Parathyroid adenoma (tissue), 2 donors: ENCODE data around the gene ATE1.

Experiments used
- H2AFZ ChIP-seq: fragments of 300-600 bp; sonication (generic); one replicate; pipeline ENCODE4 v1.7.0; 2017; ENCODE audit warnings: antibody characterized with exemption, mild to moderate bottlenecking
- H3K27ac ChIP-seq: fragments of 300-600 bp; sonication (generic); one replicate; pipeline ENCODE4 v1.7.0; 2017
- H3K27me3 ChIP-seq: fragments of 300-600 bp; sonication (generic); one replicate; pipeline ENCODE4 v1.7.0; 2017; ENCODE audit warnings: low read length; ENCODE audit not compliant: control insufficient read depth, insufficient read depth
- H3K36me3 ChIP-seq: fragments of 300-600 bp; sonication (generic); one replicate; pipeline ENCODE4 v1.7.0; 2017; ENCODE audit warnings: low read length; ENCODE audit not compliant: control insufficient read depth, insufficient read depth
- H3K4me1 ChIP-seq: fragments of 300-600 bp; sonication (generic); one replicate; pipeline ENCODE4 v1.7.0; 2017; ENCODE audit warnings: control low read depth
- H3K4me2 ChIP-seq: fragments of 300-600 bp; sonication (generic); one replicate; pipeline ENCODE4 v1.7.0; 2017; ENCODE audit warnings: low read length
- H3K4me3 ChIP-seq: fragments of 300-600 bp; sonication (generic); one replicate; pipeline ENCODE4 v1.7.0; 2017; ENCODE audit warnings: low read depth, low read length
- H3K79me2 ChIP-seq: fragments of 300-600 bp; sonication (generic); one replicate; pipeline ENCODE4 v1.7.0; 2017; ENCODE audit warnings: control low read depth
- H3K9ac ChIP-seq: fragments of 300-600 bp; sonication (generic); one replicate; pipeline ENCODE4 v1.7.0; 2017; ENCODE audit warnings: mild to moderate bottlenecking
- H3K9me3 ChIP-seq: fragments of 300-600 bp; sonication (generic); one replicate; pipeline ENCODE4 v1.7.0; 2017; ENCODE audit warnings: low read length; ENCODE audit not compliant: control insufficient read depth
- CTCF ChIP-seq: fragments of 300-600 bp; sonication (generic); IDR thresholded peaks from one replicate; pipeline ENCODE4 v1.7.0; 2017; ENCODE audit warnings: antibody characterized with exemption, mild to moderate bottlenecking
- donor health status: primary hyperparathyroidism.

The ATE1 gene

GRCh38 chr10:121792198-121792597 is 135.6 kb downstream of the ATE1 start:
- no peaks in the 10 kb centered on the region for H3K27me3 ChIP-seq
- no peaks in the 10 kb centered on the region for H3K4me1 ChIP-seq
- H3K4me3 ChIP-seq: no peak overlapping the region
- no peak overlapping the region for H3K27ac ChIP-seq
- no peaks in the 10 kb centered on the region for H3K9me3 ChIP-seq
- TF ChIP-seq CTCF: no peak
- H3K9ac ChIP-seq: no peak overlapping the region
- no peak overlapping the region for H2AFZ ChIP-seq
- H3K4me2 ChIP-seq: no peak overlapping the region
- H3K36me3 ChIP-seq: no peaks in the 10 kb centered on the region
- H3K79me2 ChIP-seq: no peaks in the 10 kb centered on the region

- no peaks in the 10 kb centered on the region for H3K27me3 ChIP-seq
- H3K4me2 ChIP-seq: no peak overlapping the region
- no peak overlapping the region for H3K4me3 ChIP-seq
- H3K9ac ChIP-seq: no peak overlapping the region
- H3K9me3 ChIP-seq: no peaks in the 10 kb centered on the region
- no peaks in the 10 kb centered on the region for H3K4me1 ChIP-seq
- H3K27ac ChIP-seq: no peak overlapping the region
- no peak for TF ChIP-seq CTCF
- no peak overlapping the region for H2AFZ ChIP-seq
- H3K36me3 ChIP-seq: no peaks in the 10 kb centered on the region
- no peaks in the 10 kb centered on the region for H3K79me2 ChIP-seq
Observed at GRCh38 chr10:121791761-121792160, 136.1 kb downstream of the ATE1 start.

- H3K79me2 ChIP-seq: no peaks in the 10 kb centered on the region
- TF ChIP-seq CTCF: no peak
- H3K36me3 ChIP-seq: no peaks in the 10 kb centered on the region
- no peak overlapping the region for H3K4me3 ChIP-seq
- no peak overlapping the region for H3K27ac ChIP-seq
- H3K9me3 ChIP-seq: no peaks in the 10 kb centered on the region
- no peak overlapping the region for H3K4me2 ChIP-seq
- H3K27me3 ChIP-seq: no peaks in the 10 kb centered on the region
- H3K9ac ChIP-seq: no peak overlapping the region
- no peaks in the 10 kb centered on the region for H3K4me1 ChIP-seq
- H2AFZ ChIP-seq: no peak overlapping the region
Observed at GRCh38 chr10:121788717-121789116, 139.1 kb downstream of the ATE1 start.

- no peaks in the 10 kb centered on the region for H3K4me1 ChIP-seq
- no peak overlapping the region for H3K4me3 ChIP-seq
- H3K36me3 ChIP-seq: no peaks in the 10 kb centered on the region
- H3K9me3 ChIP-seq: no peaks in the 10 kb centered on the region
- no peak for TF ChIP-seq CTCF
- H3K27me3 ChIP-seq: no peaks in the 10 kb centered on the region
- no peak overlapping the region for H2AFZ ChIP-seq
- no peak overlapping the region for H3K4me2 ChIP-seq
- no peak overlapping the region for H3K27ac ChIP-seq
- H3K79me2 ChIP-seq: no peaks in the 10 kb centered on the region
- H3K9ac ChIP-seq: no peak overlapping the region
Observed at GRCh38 chr10:121788115-121788514, 139.7 kb downstream of the ATE1 start.

- Histone ChIP-seq H3K4me1 (no peaks in the 10 kb centered on the region), H3K9me3 (no peaks in the 10 kb centered on the region)
Observed at GRCh38 chr10:121787169-121787568, 140.7 kb downstream of the ATE1 start.

More at GRCh38 chr10:121787169-121787568, 140.7 kb downstream of the ATE1 start:
- no peak overlapping the region for H3K4me2 ChIP-seq
- H3K27me3 ChIP-seq: no peaks in the 10 kb centered on the region
- H3K79me2 ChIP-seq: no peaks in the 10 kb centered on the region
- H3K27ac ChIP-seq: no peak overlapping the region
- H3K4me3 ChIP-seq: no peak overlapping the region
- no peak overlapping the region for H2AFZ ChIP-seq
- no peaks in the 10 kb centered on the region for H3K36me3 ChIP-seq
- TF ChIP-seq CTCF: no peak
- no peak overlapping the region for H3K9ac ChIP-seq
